ENCODE results near the gene ZBTB17.
A peak's percentile ranks its signal among the peaks of the same experiment; 100 is the strongest.
"Not testable (repeated sequence)": the region's sequence is repeated elsewhere in the genome, so short reads cannot be mapped to it uniquely, and the experiment has no call there.

The ZBTB17 gene

GRCh38 chr1:15988856-15989736 lies 13.2 kb upstream of the ZBTB17 start:
- no peak for DNase-seq

- DNase-seq = no peak
Observed at GRCh38 chr1:15985611-15986297, 9.9 kb upstream of the ZBTB17 start.

- DNase-seq = no peak
Observed at GRCh38 chr1:15983275-15983674, 7.4 kb upstream of the ZBTB17 start.

- DNase-seq = no peak
Observed at GRCh38 chr1:15981679-15982078, 5.8 kb upstream of the ZBTB17 start.

GRCh38 chr1:15977947-15978346 lies 2.0 kb upstream of the ZBTB17 start:
- DNase-seq = not testable (repeated sequence)

GRCh38 chr1:15975358-15975804 lies 520 bp downstream of the ZBTB17 start:
- peak; percentile 67 for DNase-seq

- no peak for DNase-seq
Observed at GRCh38 chr1:15974855-15975254, 1.0 kb downstream of the ZBTB17 start.

GRCh38 chr1:15973772-15974171 lies 2.1 kb downstream of the ZBTB17 start:
- no peak for DNase-seq

GRCh38 chr1:15972409-15972808 lies 3.5 kb downstream of the ZBTB17 start:
- no peak for DNase-seq

GRCh38 chr1:15970911-15971310 lies 5.0 kb downstream of the ZBTB17 start:
- DNase-seq = no peak

- no peak for DNase-seq
Observed at GRCh38 chr1:15969321-15969880, 6.5 kb downstream of the ZBTB17 start.

GRCh38 chr1:15968172-15968571 lies 7.7 kb downstream of the ZBTB17 start:
- no peak for DNase-seq

- no peak for DNase-seq
Observed at GRCh38 chr1:15966956-15967344, 9.0 kb downstream of the ZBTB17 start.

- no peak for DNase-seq
Observed at GRCh38 chr1:15966081-15966955, 9.6 kb downstream of the ZBTB17 start.

- no peak for DNase-seq
Observed at GRCh38 chr1:15965228-15965767, 10.6 kb downstream of the ZBTB17 start.

GRCh38 chr1:15963968-15964648 lies 11.8 kb downstream of the ZBTB17 start:
- DNase-seq = no peak

GRCh38 chr1:15963363-15963967 lies 12.4 kb downstream of the ZBTB17 start:
- DNase-seq = no peak

GRCh38 chr1:15962671-15963362 lies 13.1 kb downstream of the ZBTB17 start:
- no peak for DNase-seq

- no peak for DNase-seq
Observed at GRCh38 chr1:15962176-15962575, 13.7 kb downstream of the ZBTB17 start.

- DNase-seq = no peak
Observed at GRCh38 chr1:15961492-15961891, 14.4 kb downstream of the ZBTB17 start.

GRCh38 chr1:15960808-15961207 lies 15.1 kb downstream of the ZBTB17 start:
- DNase-seq = no peak
